GM18873 (cell line): Measurements from ENCODE around the gene EXOC6B.

Experiments used
- ATAC-seq: cut with Tn5 transposase; IDR thresholded peaks from one replicate; pipeline ENCODE4 v1.9.1; 2021; ENCODE audit warnings: mild to moderate bottlenecking, moderate library complexity, moderate number of reproducible peaks; ENCODE audit not compliant: unreplicated experiment, low FRiP score

EXOC6B gene

GRCh38 chr2:72747344-72747743 lies 78.5 kb downstream of the EXOC6B start:
- no peak for ATAC-seq

GRCh38 chr2:72745679-72746368 lies 80.0 kb downstream of the EXOC6B start:
- ATAC-seq = no peak

- ATAC-seq = no peak
These were observed 81.8 kb downstream of the EXOC6B start for GRCh38 chr2:72744049-72744448.

GRCh38 chr2:72743481-72743880 lies 82.4 kb downstream of the EXOC6B start:
- no peak for ATAC-seq

- ATAC-seq = no peak
These were observed 87.7 kb downstream of the EXOC6B start for GRCh38 chr2:72738096-72738495.

GRCh38 chr2:72734432-72734831 lies 91.4 kb downstream of the EXOC6B start:
- no peak for ATAC-seq

- no peak for ATAC-seq
These were observed 94.7 kb downstream of the EXOC6B start for GRCh38 chr2:72731116-72731515.

GRCh38 chr2:72727356-72727755 lies 98.5 kb downstream of the EXOC6B start:
- no peak for ATAC-seq

GRCh38 chr2:72723769-72724370 lies 102.0 kb downstream of the EXOC6B start:
- ATAC-seq = no peak

- ATAC-seq = no peak
These were observed 103.3 kb downstream of the EXOC6B start for GRCh38 chr2:72722492-72723070.

- no peak for ATAC-seq
These were observed 106.4 kb downstream of the EXOC6B start for GRCh38 chr2:72719416-72719815.

GRCh38 chr2:72718876-72719275 lies 107.0 kb downstream of the EXOC6B start:
- ATAC-seq = no peak

GRCh38 chr2:72716601-72717000 lies 109.2 kb downstream of the EXOC6B start:
- no peak for ATAC-seq

- no peak for ATAC-seq
These were observed 112.0 kb downstream of the EXOC6B start for GRCh38 chr2:72713857-72714256.

GRCh38 chr2:72712977-72713376 lies 112.9 kb downstream of the EXOC6B start:
- ATAC-seq = no peak

GRCh38 chr2:72712304-72712703 lies 113.5 kb downstream of the EXOC6B start:
- no peak for ATAC-seq

GRCh38 chr2:72710418-72711152 lies 115.2 kb downstream of the EXOC6B start:
- ATAC-seq = no peak

- ATAC-seq = no peak
These were observed 117.6 kb downstream of the EXOC6B start for GRCh38 chr2:72708236-72708635.

GRCh38 chr2:72698300-72698699 lies 127.5 kb downstream of the EXOC6B start:
- no peak for ATAC-seq

- no peak for ATAC-seq
These were observed 129.3 kb downstream of the EXOC6B start for GRCh38 chr2:72696559-72696958.

- no peak for ATAC-seq
These were observed 130.2 kb downstream of the EXOC6B start for GRCh38 chr2:72695676-72696075.
